ENCODE results near the gene GCN1.

The GCN1 gene

DNA sequence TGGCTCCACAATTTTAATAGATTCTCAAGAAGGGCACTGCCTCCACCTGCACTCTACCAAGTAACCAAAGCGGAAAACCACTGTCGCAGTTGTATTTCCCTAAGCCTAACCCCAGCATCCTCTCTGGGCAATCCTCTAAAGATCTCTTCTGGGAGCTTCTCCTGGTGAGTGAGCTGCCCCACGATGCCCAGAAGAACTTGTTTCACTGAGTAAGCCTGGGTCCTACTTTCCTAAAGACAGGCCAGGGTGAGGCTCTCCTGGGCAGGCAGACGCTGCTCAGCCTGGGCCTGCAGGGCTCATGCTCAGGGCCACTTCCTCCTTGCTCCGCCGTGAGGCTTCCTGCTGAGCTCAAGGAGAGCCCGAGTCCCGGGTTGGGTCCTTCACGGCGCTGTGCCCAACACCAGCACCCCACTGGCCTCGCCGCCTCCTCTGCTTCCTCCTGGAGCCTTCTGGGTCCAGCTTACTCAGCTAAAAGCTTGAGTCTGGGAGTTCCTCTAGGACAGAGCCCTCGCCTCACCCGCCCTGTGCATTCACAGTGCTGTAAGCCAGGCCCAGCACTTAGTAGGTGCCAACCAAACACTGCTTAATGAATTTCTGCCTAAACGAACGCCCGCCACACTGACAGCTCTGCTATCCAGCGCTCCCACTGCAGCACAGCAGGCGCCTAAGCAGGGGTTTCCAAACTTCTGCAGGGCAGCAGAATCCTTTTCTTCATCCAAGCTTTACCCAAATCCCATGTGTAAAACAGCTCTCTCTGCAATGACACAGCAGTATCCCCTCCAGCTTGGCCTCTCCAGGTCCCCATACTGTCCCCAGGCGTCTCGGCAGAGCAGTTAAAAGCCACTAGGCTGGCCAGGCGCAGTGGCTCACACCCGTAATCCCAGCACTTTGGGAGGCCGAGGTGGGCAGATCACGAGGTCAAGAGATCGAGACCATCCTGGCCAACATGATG, 83.7 kb downstream of the GCN1 start:
- DNase-seq: peak; percentile 47

DNA sequence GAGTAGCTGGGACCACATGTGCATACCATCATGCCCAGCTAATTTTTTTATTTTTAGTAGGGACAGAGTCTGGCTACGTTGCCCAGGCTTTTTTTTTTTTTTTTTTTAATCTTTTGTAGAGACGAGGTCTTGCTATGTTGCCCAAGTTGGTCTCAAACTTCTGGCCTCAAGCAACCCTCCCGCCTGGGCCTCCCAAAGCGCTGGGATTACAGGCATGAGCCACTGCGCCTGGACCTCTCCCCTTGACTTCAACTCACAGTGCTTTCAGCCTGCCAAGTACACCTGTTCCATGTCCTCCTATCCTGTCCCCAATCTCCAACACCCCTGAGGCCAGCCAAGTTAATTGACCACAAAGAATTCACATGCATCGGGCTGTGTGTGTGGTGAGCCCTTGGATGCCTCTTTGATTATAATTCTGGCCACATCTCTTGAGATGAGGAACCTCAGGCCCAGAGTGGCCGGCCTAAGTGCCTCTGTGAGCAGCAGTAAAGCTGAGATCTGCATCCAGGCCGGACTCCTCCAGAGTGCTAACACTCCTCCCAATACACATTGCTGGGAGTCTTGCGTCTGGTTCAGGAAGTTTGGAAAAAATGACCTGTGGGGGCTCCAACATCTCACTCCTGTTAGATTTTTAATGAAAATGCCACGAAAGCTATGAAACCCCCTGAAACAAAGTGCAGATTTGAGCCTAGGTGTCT, 84.8 kb downstream of the GCN1 start:
- no peak for DNase-seq

DNA sequence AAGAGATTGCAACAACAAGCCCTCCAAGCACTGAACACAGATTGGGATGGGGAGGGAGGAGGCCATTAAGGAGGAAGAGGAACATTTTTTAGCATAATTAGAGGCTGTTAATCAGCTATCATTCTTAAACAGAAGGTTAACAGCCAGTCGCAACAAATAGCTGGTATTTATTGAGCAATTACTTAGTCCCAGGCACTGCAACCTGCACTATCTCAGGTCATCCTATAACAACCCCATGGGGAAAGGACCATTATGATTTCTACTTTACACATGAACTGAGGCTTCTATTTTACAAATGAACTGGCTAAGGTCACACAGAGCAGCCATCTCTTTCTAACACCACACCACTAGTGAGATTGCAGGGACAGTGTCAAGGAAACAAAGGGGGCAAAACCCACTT, 88.4 kb downstream of the GCN1 start:
- DNase-seq: no peak

DNA sequence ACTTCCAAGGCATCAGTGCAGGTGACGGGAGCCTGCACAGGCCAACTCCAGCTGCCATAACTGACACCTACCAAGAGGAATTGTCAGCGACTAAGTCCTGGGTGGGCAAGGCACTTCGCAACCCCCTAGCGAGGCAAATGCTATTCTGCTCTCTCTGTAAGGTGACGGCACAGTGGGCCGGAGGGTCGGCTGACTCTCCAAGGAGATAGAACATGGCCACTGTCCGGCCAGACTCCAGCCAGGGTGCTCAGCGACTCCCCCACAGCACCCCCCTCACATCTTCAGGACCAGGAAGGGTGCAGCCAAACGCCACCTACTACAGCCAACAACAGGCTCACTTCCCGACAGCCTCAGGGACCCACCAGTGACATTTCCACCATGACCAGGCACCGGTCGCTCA, 91.1 kb downstream of the GCN1 start:
- no peak for DNase-seq

DNA sequence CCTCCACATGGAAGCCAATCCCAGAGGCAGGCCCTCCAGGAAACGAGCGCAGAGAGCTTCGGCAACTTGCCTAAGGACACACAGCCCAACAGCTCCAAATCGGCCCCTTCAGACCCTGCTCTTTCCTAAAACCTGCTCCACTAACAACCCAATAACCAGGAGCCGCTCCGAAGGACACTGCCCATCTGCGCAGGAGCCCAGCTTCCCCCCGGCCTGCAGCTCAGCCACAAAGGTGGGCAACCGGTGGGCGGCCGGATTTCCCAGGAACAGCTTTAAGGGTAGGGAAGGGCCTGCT, 91.5 kb downstream of the GCN1 start:
- no peak for DNase-seq

DNA sequence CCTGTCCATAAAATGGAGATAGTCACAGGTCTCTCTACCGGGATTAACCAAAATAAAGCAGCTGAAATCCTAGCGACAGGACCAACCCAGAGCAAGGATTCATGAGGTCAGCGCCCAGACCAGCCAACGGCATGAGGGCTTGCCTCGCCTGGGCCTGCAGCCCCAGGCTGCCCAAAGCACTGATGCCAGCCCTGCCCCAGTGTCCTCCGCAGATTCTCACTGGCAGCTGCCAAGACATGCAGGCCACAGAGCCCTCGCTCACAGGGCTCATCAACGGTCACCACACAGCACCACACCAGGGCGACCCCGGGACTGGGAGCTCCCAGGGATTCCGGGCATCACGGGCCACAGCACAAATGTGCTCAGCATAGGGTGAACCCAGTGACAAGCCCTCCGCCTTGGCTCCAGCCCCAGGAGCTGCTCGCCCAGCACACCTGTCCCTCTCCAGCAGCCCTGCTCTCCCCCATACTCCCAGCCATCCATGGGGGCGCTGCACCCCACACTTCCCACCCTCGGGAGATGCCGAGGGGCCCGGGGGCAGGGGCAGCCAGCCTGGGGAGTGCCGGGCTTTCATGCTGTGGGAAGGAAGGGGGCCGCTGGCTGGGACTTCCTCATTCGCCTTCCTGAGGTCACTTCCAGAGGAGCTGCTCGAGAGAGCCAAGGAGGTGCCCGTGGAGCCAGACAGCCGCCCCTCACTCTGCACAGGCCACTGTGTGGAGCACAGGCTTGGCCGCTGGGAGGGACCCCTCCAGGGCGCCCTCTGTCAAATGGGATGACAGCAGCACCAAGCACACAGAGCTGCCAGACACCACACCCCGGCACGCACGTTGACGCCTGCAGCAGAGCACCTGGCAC, 92.1 kb downstream of the GCN1 start:
- DNase-seq: no peak

DNA sequence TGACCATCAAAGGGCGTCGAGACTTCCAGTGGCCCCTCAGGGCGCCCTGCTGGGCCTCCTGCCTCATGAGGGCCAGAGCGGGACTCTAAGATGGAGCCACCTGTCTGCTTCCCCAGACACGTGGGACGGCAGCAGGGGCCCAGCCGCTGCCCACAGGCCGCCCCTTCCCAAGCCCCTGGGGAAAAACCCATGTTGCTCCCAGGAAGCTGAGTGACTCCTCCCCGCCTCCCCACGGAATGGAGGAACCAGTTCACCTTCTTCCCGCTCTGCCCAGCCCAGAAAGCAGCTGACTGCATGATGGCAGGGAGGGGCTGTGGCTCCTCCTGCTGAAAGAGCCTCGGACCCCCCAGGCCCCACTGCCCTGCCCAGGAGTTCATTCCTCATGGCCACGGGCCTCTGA, 92.9 kb downstream of the GCN1 start:
- no peak for DNase-seq

DNA sequence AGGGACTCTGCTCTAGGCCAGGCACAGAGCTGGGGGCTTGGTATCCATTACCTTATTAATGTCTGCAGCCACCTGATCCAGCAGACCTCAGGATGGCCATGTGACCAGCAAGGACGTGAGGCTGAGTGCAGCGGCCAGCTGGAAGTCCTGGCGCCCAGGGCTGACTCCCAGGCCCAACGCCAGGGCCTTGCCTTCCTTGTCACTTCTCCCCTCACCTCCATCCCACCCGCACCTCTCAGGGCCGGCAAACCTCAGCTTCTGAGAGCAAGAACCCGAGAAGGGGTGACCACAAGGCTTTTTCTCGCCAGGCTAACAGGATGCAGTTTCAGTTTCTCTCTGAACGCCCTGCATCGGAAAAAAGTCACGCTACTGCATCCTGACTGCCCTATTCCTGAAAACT, 93.3 kb downstream of the GCN1 start:
- no peak for DNase-seq

DNA sequence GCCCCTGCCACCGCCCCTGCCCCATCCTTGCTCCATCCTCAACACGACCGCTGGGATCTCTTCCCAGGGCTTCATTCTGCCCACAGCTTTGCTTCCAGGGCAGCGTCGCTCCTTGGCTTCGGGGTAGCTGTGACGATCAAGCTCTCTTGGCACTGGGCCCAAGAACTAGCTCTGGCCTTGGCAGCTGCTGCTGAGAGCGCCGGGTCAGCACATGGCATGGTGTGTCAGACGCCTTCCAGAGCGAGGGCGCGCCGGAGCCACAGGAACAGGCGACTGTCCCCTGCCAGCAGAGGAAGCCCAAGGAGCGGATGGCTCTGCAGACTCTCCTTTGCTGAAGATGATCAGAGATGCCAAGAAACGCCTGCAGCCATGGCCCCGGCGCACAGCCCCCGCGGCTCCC, 93.9 kb downstream of the GCN1 start:
- no peak for DNase-seq

DNA sequence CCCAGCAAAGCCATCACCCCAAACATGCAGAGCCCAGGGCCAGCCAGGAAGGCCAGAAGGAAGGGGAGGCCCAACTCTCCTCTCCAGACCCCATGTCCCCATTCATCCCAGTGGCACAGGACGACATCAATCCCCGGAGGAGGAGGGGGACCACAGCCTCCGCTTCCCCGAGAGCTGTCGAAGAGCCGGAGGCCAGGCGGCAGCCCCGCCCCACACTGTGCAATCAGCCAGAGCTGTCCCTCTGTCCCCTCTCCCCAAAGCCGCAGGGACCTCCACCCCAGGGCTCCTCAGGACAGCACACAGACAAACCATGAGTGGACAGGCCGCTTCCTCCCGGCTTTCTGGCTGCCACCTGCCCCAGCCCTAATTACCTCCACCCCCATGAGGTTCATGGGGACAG, 94.8 kb downstream of the GCN1 start:
- no peak for DNase-seq

DNA sequence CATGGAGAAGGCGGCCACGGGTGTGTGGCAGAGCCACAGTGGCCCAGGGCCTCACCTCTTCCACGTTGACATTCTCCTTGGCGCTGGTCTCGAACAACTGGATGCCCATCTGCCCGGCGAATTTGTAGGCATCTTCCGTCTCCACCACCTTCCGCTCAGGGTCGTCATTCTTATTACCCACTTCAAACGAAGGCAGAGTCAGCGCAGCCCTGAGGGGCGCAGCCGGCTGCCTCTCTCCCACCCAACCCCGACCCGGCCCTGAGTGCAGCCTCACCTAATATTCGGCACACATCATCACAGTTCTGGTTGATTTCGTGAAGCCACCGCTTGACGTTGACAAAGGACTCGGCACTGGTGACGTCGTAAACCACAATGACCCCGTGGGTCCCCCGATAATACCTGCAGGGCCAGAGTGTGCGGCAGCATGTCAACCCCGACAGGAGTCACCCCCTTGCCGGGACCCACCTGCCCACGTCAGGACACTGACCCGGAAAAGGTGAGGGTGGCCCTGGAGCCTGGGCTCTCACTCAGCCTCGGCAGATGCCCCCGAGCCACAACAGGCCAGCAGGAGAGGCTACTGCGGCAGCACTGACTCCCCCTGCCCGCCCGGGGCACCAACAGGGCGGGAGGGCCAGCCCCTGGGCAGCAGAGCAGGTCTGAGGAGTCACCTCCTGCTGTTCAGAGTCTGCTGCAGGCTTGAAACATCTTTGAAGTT, 95.6 kb downstream of the GCN1 start:
- DNase-seq: no peak

DNA sequence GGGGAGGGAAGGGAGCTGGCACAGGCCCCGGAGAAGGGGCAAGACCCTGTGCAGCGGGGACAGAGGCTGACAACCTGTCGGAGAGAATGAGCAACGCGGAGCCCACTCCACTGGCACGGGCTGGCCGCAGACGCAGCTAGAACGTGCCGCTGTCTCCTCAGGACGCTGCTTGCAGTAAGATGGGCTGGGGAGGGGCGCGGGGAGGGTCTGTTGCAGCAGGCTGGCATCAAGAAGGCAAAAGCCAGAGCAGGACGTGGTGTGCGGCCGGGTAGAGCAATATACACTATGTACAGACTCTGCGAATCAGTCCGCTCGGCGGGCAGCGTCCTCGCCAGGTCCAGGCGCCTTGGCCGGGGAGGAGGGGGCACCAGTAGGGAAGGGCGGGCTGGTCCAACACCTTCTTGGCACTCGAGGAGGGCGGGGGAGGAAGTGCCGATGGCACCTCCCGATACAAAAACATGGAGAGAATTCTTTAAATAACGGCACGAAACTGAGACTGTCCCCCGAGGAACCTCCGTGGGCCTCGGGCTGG, 97.8 kb downstream of the GCN1 start:
- DNase-seq: no peak

DNA sequence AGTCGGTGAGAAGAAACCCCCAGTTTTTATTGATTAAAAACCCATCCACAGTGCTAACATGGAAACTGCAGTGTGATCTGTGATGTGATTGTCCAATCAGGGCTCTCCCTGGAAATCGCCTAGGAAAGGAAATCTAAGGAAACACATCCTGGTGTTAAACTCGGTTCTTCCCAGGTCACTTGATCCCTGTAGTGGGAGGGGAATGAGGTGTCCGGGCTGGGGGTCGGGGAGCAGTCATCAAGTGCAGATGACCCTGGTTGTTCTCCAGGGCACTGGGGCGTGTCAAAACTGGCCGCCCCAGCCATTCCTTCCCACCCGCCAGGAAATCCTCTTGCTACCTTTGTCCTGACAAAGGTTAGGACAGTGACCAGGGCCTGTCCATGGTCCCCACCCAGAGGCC, 98.8 kb downstream of the GCN1 start:
- DNase-seq: no peak

DNA sequence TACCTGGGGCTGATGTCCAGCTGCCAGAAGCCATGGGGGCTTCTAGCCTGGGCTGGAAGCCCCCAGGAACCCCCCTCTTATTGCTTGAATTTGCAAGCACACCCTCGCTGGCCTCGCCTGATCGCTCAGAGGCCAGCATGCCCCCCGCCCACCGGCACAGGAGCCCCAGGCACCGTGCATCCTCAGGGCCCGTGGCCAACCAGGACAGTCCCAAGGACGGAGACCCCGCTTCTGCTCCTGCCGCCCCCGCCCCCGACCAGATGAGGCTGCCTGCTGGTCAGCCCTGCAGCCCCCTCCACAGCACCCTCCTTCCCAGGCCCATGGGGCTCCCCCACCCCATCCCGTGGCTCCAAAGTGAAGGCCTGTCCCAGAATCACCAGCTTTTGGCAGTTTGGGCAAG, 99.2 kb downstream of the GCN1 start:
- no peak for DNase-seq

DNA sequence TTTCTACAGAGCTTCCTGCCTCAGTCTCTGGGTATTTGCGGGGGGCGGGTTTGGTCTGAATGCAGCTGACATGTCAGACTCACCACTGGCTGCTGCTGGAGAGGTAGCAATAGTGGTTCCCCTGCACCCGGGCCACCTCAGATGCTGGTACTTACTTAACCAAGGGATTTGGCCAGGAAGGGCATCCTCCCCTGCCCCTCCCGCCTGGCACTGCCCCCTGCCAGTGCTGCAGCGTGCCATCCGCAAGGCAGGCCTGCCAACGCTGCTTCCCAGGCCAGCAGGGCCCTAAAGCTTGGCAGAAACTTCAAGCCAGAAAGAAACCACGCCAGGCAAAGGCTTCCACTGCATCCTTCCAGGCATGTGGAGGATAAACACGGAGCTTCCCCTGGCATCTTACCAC, 100.0 kb downstream of the GCN1 start:
- DNase-seq: no peak

DNA sequence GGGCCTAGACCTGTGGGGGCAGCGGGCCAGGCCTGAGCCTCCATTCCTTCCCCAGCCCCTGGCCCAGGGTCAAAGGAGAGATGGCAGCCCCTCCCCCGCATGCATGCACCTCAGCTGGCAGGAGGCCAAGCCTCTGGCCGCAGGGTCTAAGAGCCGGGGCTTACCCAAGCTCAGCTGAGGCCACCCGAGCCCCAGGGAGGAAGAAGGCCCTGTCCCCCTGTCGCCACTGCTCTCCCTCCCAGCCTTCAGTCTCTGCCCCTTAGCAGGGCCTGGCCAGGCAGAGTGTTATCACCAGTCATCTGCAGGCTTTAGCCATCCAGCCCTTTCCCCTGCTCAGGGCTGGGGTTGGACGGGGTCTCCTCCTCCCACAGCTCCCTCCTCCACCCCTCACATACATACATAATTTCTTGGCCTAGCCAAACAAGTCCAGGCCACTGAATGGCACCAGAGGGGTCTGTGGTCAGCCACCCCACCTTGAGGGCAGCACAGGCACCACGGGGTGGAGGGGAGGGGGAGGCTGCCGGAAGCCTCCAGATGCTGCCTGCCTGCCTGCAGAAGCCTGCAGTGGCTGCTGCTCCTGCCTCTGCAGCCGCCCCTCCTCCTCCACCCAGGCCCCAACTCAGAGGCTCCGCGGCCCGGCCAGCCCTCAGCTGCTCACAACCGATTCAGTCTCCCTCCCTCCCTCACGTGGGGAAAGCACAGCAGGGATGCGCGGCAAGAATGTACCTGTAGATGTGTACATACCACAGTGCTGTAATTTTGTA, 100.7 kb downstream of the GCN1 start:
- DNase-seq: no peak

DNA sequence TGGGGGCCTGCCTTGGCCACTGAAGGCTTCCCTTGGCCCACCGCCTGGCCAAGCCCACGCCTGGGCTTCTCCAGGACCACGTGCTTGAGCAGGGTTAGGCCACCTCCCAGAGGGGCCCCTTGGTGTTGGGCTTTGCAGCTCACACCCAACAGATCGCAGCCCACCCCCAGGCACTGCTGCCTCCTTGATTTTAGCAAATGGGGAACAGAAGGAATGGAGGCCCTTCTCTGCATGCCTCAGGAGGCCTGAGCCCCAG, 101.3 kb downstream of the GCN1 start:
- no peak for DNase-seq

DNA sequence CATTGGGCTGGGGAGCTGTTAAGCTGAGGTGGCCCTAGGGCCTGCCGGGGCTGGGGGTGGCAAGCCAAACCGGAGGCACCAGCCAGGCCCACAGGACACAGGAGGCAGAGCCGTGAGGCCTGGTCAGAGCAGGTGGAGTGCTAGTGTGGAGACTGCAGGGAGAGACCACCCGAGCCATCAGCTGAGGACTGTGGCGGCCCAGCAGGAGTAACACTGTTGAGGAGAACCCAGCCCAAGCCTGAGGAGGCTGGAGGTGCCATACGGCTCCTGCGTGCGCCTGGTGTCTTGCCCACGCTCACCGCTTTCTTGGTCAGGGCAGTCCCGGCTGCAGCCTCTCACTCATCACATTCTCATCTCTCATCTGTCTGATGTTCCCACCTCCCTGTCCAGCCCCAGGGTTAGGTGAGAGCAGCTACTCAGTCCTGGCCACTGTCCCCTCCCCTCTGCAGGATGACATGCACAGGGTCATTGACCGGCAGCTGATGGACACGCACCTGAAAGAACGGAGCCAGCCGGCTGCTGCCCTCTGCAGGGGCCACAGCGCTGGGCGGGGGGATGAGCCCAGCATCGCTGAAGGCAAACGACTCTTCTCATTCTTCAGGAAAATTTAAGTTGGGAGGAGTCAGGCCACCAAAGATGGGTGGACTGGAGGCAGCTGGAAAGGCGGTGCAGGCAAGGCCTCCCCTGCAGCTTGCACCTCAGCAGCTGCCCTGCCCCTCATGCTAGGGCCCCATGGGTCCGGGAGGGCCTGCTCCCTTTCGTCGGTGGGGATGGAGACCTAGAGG, 101.8 kb downstream of the GCN1 start:
- DNase-seq: no peak

DNA sequence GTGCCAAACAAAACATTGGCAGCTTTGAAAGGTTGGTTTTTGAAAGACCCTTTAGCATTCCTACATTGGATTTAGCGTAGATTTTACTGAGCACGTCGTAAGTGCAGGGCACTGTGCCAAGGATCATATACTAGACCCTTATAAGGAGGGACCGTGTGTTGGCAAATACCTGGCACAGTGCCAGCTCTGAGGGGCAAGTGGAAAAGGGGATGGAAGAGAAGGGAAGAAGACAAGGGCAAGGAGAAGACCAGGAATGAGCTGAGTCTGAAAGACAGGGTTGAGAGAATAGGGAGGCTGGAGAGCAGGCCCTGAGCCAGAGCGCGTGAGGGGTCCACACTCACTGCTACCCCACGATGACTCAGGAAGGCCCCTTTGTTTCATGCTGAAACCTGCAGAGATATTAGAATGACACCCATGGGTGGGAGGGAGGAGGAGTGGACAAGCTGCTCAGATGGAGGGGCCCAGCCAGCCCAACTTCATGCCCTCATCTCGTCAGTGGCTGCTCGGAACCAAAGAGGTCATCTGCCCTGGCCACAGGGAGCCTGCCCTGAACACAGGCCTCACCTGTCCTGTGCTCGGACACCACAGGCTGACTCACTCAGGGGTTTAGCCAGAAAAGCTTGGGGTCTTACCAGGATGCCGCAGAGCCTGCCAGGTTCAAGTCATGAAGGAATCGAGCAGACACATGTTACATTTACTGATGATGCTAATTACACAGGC, 103.0 kb downstream of the GCN1 start:
- no peak for DNase-seq

DNA sequence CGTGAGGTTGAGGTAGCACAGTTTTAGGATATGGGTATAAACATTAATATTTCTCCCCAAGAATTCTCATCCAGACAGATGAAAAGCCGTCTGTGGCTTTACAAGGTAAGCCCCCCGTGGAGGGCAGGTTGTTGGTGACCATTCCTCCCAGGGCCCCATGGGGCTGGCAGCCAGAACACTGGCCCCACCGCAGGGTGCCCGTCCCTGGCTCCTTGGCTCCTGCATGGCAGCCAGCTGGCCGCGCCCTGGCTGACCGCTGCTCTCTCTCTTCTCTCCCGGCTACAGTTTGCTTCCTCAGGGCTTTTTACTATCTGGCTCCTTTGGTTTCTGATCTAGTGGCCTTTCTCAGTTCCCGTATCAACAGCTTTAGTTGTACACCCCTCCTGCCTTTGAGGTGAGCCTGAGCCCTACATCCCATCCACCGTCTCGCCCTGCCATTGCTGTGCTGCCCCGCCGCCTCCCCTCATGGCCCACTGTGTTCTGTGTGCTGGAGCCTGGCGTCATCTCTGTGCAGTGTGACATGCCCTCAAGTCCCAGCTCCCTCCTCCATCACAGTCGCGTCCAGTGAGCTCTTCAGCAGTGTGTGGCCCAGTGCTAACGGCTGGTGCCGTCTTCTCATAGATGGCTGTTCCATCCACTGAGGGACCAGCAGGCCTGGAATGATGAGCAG, 103.8 kb downstream of the GCN1 start:
- DNase-seq: no peak
